Retinal pigment epithelial cell (primary cell): ENCODE measurements around the gene MRPS14.

ENCODE experiments used
- DNase-seq: peaks from one replicate; pipeline ENCODE4 v3.0.0-alpha.2; 2010; ENCODE audit warnings: low read depth
- H3K4me3 ChIP-seq: 2 replicates; pipeline ENCODE4 v1.5.1; 2011; ENCODE audit warnings: mild to moderate bottlenecking, low read length, control low read depth, moderate library complexity
- TF ChIP-seq, protein P1 (sequence below): conservative IDR thresholded peaks from 2 replicates; pipeline ENCODE4 v1.5.1; 2011; ENCODE audit warnings: low read depth, low read length, control low read depth, inconsistent platforms

The MRPS14 gene

GRCh38 chr1:175019524-175019923, 3.7 kb downstream of the MRPS14 start:
- no peak for DNase-seq
- no peak overlapping the region for H3K4me3 ChIP-seq
- TF ChIP-seq, protein P1, sequence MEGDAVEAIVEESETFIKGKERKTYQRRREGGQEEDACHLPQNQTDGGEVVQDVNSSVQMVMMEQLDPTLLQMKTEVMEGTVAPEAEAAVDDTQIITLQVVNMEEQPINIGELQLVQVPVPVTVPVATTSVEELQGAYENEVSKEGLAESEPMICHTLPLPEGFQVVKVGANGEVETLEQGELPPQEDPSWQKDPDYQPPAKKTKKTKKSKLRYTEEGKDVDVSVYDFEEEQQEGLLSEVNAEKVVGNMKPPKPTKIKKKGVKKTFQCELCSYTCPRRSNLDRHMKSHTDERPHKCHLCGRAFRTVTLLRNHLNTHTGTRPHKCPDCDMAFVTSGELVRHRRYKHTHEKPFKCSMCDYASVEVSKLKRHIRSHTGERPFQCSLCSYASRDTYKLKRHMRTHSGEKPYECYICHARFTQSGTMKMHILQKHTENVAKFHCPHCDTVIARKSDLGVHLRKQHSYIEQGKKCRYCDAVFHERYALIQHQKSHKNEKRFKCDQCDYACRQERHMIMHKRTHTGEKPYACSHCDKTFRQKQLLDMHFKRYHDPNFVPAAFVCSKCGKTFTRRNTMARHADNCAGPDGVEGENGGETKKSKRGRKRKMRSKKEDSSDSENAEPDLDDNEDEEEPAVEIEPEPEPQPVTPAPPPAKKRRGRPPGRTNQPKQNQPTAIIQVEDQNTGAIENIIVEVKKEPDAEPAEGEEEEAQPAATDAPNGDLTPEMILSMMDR = no peak

DNA sequence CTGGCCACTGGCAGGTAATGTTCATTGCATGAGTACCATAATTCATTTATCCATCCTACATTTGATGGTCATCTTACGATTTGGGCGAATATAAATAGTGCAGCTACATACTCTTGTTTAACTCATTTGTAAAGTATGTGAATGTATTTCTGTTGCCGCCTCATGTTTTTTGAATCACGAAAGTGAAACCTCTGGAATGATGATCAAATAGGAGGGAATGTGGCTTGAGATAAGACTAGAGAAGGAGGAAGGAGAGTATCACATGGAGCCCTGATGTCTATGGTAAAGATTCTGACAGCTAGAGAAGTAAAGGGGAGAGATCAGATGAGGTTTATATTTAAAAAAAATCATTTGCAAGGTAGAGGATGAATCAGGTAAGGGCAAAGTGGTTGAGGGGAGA, 8.0 kb downstream of the MRPS14 start:
- TF ChIP-seq, protein P1 = no peak
- no peak for DNase-seq
- no peak overlapping the region for H3K4me3 ChIP-seq

GRCh38 chr1:175013445-175013844, 9.8 kb downstream of the MRPS14 start:
- H3K4me3 ChIP-seq = no peak overlapping the region
- TF ChIP-seq, protein P1 = no peak
- no peak for DNase-seq

- no peak for DNase-seq
- TF ChIP-seq, protein P1 = no peak
- no peak overlapping the region for H3K4me3 ChIP-seq
Measured at GRCh38 chr1:175009532-175009931, 13.7 kb downstream of the MRPS14 start.

DNA sequence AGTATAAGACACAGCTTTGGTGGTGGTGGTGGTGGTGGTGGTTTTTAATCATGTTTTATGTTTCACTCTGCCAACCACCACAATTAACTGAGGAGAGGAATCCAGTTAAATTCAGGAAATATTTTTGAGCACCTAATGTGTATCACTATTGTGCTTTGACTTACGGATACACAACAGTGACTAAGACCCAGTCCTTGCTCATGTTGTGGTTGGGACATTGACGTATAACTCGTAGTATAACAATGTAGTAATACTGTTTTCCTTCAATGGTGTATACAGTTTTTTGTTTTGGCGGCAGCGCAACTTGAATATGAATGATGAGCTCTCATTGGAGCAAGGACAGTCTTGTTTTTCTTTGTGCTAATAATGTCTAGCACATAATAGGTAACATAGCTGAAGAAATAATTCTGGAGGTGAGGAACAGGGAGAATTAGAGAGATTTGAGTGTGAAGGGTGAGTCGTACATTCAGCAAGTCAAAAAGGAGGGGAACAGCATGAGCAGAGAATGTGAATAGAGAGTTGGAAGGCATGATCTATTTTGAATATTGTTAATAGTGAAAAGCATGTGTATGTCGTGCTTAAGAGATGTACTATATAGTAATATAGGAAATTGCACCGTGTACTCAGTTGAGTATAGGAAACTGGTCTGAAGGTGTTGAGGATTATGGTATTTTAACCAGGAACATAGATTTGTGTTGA, 18.0 kb downstream of the MRPS14 start:
- H3K4me3 ChIP-seq = no peak overlapping the region
- DNase-seq = no peak
- TF ChIP-seq, protein P1 = no peak

GRCh38 chr1:175003521-175003920, 19.7 kb downstream of the MRPS14 start:
- DNase-seq = no peak
- TF ChIP-seq, protein P1 = no peak
- no peak overlapping the region for H3K4me3 ChIP-seq

DNA sequence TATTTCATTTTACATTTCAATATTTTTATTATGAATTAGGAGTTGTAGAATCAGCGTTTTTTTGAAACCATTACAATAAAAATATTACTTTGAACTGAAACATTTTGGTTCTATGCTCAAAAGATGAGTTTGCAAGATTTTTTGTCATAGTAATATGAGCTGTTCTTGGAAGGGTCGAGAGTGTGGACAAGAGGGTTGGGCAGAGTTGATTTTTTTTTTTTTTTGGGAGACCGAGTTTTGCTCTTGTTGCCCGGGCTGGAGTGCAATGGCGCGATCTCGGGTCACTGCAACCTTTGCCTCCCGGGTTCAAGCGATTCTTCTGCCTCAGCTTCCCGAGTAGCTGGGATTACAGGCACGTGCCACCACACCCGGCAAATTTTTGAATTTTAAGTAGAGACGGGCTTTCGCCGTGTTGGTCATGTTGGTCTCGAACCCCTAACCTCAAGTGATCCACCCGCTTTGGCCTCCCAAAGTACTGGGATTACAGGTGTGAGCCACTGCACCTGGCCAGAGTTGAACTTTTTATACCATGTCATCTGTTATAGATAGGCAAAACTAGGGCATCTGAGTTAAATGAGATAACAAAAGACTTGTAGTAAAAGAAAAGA, 20.2 kb downstream of the MRPS14 start:
- DNase-seq = no peak
- TF ChIP-seq, protein P1 = no peak
- H3K4me3 ChIP-seq = no peak overlapping the region
